KMS-11 (cell line): ENCODE results near the gene DMBT1.

Experiments
- H2AFZ ChIP-seq: fragments of 200-600 bp; sonication (generic); 2 replicates; pipeline ENCODE4 v1.6.1; 2016; ENCODE audit warnings: antibody characterized with exemption, mixed run types, low read depth
- H3K27ac ChIP-seq: fragments of 200-600 bp; sonication (generic); 2 replicates; pipeline ENCODE4 v1.6.1; 2016; ENCODE audit warnings: mild to moderate bottlenecking, mixed run types
- H3K27me3 ChIP-seq: fragments of 200-600 bp; sonication (generic); 2 replicates; pipeline ENCODE4 v1.6.1; 2017; ENCODE audit warnings: mild to moderate bottlenecking, low read depth, mixed run types, moderate library complexity; ENCODE audit not compliant: insufficient read depth
- H3K36me3 ChIP-seq: fragments of 200-600 bp; sonication (generic); 2 replicates; pipeline ENCODE4 v1.6.1; 2017; ENCODE audit warnings: mild to moderate bottlenecking, mixed run types; ENCODE audit not compliant: insufficient read depth
- H3K4me1 ChIP-seq: fragments of 200-600 bp; sonication (generic); 2 replicates; pipeline ENCODE4 v1.6.1; 2016; ENCODE audit warnings: mild to moderate bottlenecking, low read depth, mixed run types; ENCODE audit not compliant: poor library complexity, severe bottlenecking
- H3K4me2 ChIP-seq: fragments of 200-600 bp; sonication (generic); 2 replicates; pipeline ENCODE4 v1.7.0; 2016; ENCODE audit warnings: mild to moderate bottlenecking, mixed run types
- H3K4me3 ChIP-seq: fragments of 200-600 bp; sonication (generic); IDR thresholded peaks from 2 replicates; pipeline ENCODE4 v1.6.1; 2017; ENCODE audit warnings: low read depth, low read length, mixed read lengths; ENCODE audit not compliant: insufficient read depth
- H3K79me2 ChIP-seq: fragments of 200-600 bp; sonication (generic); 2 replicates; pipeline ENCODE4 v1.6.1; 2016; ENCODE audit warnings: low read depth, mixed run types; ENCODE audit not compliant: insufficient read depth
- H3K9ac ChIP-seq: fragments of 200-600 bp; sonication (generic); 2 replicates; pipeline ENCODE4 v1.6.1; 2016; ENCODE audit warnings: mild to moderate bottlenecking, mixed run types
- H4K20me1 ChIP-seq: fragments of 200-600 bp; sonication (generic); 2 replicates; pipeline ENCODE4 v1.6.1; 2016; ENCODE audit warnings: mild to moderate bottlenecking, mixed run types; ENCODE audit not compliant: insufficient read depth
- TF ChIP-seq, protein P1 (sequence below): fragments of 200-600 bp; sonication (generic); conservative IDR thresholded peaks from 2 replicates; pipeline ENCODE4 v1.6.1; 2017; ENCODE audit warnings: low read depth, mild to moderate bottlenecking, antibody characterized with exemption, low read length, moderate library complexity, mixed read lengths

Gene DMBT1

DNA sequence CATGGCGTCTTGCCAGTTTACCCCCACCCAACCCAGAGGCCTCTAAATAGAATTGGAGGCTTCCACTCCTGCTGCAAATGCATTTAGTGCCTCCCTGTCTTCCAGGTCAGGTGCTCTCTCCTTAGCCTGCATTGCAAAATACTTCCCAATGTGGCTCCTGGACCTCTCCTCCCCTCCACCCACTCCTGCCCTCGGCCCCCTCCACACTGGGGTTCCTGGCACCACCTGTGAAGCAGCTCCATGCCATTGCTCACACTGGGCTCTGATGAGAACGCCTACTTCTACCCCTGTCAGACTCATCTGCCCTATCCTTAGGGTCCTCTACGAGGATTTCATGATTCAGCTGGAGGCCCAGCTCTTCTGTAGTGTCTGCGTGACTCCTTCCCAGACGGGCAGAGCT is 101.7 kb downstream of the DMBT1 start:
- H2AFZ ChIP-seq = no peak overlapping the region
- no peaks in the 10 kb centered on the region for H3K79me2 ChIP-seq
- no peak overlapping the region for H3K9ac ChIP-seq
- H3K4me2 ChIP-seq = no peak overlapping the region
- TF ChIP-seq, protein P1, sequence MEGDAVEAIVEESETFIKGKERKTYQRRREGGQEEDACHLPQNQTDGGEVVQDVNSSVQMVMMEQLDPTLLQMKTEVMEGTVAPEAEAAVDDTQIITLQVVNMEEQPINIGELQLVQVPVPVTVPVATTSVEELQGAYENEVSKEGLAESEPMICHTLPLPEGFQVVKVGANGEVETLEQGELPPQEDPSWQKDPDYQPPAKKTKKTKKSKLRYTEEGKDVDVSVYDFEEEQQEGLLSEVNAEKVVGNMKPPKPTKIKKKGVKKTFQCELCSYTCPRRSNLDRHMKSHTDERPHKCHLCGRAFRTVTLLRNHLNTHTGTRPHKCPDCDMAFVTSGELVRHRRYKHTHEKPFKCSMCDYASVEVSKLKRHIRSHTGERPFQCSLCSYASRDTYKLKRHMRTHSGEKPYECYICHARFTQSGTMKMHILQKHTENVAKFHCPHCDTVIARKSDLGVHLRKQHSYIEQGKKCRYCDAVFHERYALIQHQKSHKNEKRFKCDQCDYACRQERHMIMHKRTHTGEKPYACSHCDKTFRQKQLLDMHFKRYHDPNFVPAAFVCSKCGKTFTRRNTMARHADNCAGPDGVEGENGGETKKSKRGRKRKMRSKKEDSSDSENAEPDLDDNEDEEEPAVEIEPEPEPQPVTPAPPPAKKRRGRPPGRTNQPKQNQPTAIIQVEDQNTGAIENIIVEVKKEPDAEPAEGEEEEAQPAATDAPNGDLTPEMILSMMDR = no peak
- H3K4me1 ChIP-seq = no peaks in the 10 kb centered on the region
- H3K4me3 ChIP-seq = no peak overlapping the region
- H3K27ac ChIP-seq = no peak overlapping the region
- H3K36me3 ChIP-seq = no peaks in the 10 kb centered on the region
- no peaks in the 10 kb centered on the region for H4K20me1 ChIP-seq
- H3K27me3 ChIP-seq = no peaks in the 10 kb centered on the region

DNA sequence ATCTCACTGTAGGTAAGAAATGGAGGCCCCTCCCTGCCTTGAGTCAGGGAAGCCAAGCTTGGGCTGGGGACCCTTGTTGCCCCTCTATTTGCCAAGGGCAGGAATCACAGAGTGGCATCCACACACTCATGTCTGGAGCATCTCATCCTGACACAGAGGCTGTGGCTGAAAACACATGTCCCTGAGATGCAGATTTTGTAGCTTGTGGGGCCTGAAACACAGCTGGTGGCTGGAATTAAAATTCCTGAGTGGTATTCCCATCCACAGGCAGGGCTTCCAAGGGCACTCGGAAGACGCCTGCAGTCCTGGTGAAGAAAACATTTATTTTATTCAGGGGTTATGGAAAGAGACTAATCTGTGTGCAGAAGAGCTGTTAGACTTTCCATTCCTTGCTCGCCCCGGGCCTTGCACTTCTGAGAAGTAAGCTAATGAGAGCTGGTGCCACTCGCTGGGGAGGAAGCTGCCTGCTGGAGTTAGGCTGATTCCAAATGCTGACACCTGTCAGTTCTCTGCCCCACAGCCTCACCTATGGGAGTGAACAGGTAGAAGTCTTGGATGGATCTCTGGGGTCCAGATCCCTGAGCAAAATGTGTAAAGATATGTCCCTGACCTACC is 103.1 kb downstream of the DMBT1 start:
- Histone ChIP-seq H3K4me3 (no peak overlapping the region), H3K36me3 (no peaks in the 10 kb centered on the region), H3K4me1 (no peaks in the 10 kb centered on the region), H2AFZ (no peak overlapping the region), H3K27ac (no peak overlapping the region), H4K20me1 (no peaks in the 10 kb centered on the region), H3K79me2 (no peaks in the 10 kb centered on the region), H3K4me2 (no peak overlapping the region), H3K9ac (no peak overlapping the region), H3K27me3 (no peaks in the 10 kb centered on the region)
- TF ChIP-seq, protein P1 = no peak

DNA sequence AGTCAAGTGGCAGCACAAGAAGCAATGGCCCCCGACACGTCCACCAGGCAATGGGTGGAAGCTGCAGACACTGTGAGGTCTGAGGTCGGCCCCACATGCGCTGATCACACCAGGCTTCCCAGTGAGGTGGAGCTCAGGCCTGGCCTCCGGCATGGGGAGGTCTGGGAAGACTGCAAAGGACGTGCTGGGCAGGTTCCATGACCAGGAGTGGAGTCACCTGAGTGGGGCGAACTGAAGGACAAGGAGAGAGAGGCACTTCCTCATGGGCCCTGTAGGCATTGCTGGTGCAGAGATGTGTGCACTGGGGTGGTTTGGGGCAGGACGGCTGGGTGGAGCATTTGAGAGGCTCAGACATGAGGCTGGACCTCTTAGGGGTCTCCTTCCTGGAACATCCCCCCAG is 103.9 kb downstream of the DMBT1 start:
- Histone ChIP-seq H3K36me3 (no peaks in the 10 kb centered on the region), H3K4me2 (no peak overlapping the region), H3K4me3 (no peak overlapping the region), H4K20me1 (no peaks in the 10 kb centered on the region), H3K27me3 (no peaks in the 10 kb centered on the region), H3K27ac (no peak overlapping the region), H2AFZ (no peak overlapping the region), H3K4me1 (peaks cover 3% of the 10 kb centered on the region), H3K79me2 (no peaks in the 10 kb centered on the region), H3K9ac (no peak overlapping the region)
- TF ChIP-seq, protein P1 = no peak

DNA sequence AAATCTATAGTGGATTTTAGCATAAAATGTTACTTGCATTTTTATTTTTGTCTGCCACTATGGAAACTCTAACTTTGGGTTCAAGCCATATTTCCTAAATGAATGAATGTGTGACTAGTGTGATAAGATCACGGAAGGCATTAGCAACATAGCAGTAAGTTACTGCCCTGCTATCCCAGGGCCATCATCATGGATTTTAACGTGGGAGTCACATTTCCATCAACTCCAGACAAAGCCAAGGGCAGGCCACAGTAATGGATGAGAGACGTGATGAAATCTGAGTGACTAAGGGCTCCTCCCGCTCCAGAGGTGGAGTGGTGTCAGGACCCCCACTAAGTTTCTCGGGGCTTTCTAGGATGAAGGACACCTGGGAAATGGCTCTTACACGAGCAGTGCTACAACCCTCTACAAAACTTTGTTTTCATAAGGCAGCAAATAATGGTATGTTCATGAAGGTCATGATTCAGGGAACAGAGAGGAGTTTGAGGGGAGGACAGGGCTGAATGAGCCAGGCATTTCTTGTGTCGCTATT is 104.8 kb downstream of the DMBT1 start:
- TF ChIP-seq, protein P1 = no peak
- Histone ChIP-seq H3K4me1 (peaks cover 12% of the 10 kb centered on the region), H4K20me1 (no peaks in the 10 kb centered on the region), H3K79me2 (no peaks in the 10 kb centered on the region), H3K27ac (no peak overlapping the region), H3K27me3 (no peaks in the 10 kb centered on the region), H2AFZ (no peak overlapping the region), H3K4me3 (no peak overlapping the region), H3K4me2 (no peak overlapping the region), H3K9ac (no peak overlapping the region), H3K36me3 (no peaks in the 10 kb centered on the region)
